Measurements from ENCODE around the gene CAVIN1.
"Not testable (repeated sequence)": the region's sequence is repeated elsewhere in the genome, so short reads cannot be mapped to it uniquely, and the experiment has no call there.

CAVIN1 gene

DNA sequence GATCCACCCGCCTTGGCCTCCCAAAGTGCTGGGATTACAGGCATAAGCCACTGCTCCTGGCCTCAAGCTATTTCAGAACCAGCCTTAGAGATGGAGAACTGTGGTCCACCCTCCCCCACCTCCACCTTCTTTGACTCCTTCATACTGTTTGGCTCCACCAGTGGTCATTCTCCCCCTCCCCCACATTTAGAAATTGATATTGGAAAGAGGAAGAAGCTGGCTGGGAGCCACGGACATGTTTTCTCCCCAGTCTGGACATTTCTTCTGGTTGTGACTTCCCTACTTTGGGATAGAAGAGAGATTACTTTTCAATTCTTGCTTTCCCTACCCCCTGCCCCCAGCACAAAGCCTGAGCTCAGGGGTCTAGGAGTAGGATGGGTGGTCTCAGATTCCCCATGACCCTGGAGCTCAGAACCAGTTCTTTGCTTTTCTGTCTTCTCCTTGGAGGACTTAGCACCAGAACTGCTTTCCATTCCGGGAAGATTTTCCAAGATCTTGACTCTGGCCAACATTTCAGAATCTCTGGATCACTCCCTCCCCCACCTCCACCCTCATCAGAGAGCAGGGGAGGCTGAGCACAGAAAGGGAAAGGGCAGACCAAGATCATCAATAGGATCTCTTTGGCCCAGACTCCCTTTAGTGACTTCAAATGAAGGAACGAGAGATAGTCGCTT lies 16.3 kb downstream of the CAVIN1 start:
- in situ Hi-C loops (cut with MboI; ENCODE audit: low sequenced_read_pairs) = loop anchor here (10.0 kb wide), 1 partner anchor 82 kb away; no protein-coding TSS in a partner anchor

DNA sequence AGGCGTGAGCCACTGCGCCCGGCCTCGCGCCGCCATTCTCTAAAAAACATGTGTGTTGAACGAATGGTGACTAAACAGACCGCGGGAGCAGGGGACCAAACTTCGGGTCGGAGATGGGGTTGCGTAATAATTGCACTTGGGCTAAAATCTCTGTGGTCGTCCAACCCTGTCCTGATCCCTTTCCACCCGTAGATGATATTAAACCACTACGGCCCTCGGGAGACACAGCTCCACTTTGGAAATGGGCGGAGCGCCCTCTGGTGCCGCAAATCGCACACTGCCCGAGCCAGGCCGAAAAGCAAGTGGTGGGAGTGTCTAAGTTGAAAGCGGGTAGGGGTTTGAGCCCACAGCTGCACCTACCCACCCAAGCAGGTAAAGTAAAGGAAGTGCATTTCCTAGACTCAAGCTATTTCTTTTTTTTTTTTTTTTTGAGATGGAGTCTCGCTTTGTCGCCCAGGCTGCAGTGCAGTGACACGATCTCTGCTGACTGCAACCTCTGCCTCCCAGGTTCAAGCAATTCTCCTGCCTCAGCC lies 17.0 kb downstream of the CAVIN1 start:
- in situ Hi-C loops (cut with MboI; ENCODE audit: low sequenced_read_pairs) = loop anchor here (10.0 kb wide), 1 partner anchor 81 kb away; no protein-coding TSS in a partner anchor

GRCh38 chr17:42405076-42405475 lies 18.0 kb downstream of the CAVIN1 start:
- in situ Hi-C loops (cut with MboI; ENCODE audit: low sequenced_read_pairs) = loop anchor here (10.0 kb wide), 1 partner anchor 80 kb away; no protein-coding TSS in a partner anchor

- in situ Hi-C loops (cut with MboI; ENCODE audit: low sequenced_read_pairs) = loop anchor here (10.0 kb wide), 1 partner anchor 80 kb away; no protein-coding TSS in a partner anchor
These were observed 18.6 kb downstream of the CAVIN1 start for GRCh38 chr17:42404326-42405055.

DNA sequence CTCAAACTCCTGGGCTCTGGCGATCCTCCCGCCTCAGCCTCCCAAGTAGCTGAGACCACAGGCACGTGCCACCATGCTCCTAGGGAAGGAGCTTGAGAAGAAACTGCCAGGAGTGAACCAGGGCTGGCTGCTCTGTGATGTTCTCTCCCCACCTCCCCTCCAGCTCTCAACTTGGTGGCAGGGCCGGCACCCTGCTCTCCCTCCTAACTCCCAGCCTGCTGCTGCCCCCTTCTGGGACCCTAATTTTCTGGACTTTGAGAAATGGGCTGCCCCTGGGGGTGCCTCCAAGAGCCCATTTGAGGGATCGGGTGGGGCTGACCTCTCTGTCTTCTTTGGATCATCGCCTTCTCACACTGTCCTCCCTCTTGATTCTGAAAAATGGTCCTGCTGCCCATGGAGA lies 19.9 kb downstream of the CAVIN1 start:
- in situ Hi-C loops (cut with MboI; ENCODE audit: low sequenced_read_pairs) = loop anchor here (10.0 kb wide), 1 partner anchor 78 kb away; no protein-coding TSS in a partner anchor

- in situ Hi-C loops (cut with MboI; ENCODE audit: low sequenced_read_pairs) = loop anchor here (10.0 kb wide), 1 partner anchor 77 kb away; no protein-coding TSS in a partner anchor
These were observed 20.9 kb downstream of the CAVIN1 start for GRCh38 chr17:42402117-42402516.

DNA sequence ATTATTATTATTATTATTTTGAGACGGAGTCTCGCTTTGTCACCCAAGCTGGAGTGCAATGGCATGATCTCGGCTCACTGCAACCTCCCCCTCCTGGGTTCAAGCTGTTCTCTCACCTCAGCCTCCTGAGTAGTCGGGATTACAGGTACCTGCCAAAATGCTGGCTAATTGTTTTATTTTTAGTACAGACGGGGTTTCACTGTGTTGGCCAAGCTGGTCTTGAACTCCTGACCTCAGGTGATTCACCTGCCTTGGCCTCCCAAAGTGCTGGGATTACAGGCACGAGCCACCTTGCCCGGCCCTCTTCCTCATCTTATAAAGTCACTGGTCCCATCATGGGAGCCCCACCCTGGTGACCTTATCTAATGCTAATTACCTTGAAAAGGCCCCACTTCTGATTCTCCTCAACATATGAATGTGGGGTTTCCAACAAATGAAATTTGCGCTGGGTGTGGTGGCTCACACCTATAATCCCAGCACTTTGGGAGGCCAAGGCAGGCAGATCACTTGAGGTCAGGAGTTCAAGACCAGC lies 22.1 kb downstream of the CAVIN1 start:
- in situ Hi-C loops (cut with MboI; ENCODE audit: low sequenced_read_pairs) = loop anchor here (10.0 kb wide), 1 partner anchor 76 kb away; no protein-coding TSS in a partner anchor

GRCh38 chr17:42399948-42400843 lies 22.9 kb downstream of the CAVIN1 start:
- in situ Hi-C loops (cut with MboI; ENCODE audit: low sequenced_read_pairs) = loop anchor here (10.0 kb wide), 1 partner anchor 75 kb away; no protein-coding TSS in a partner anchor

GRCh38 chr17:42399121-42399520 lies 23.9 kb downstream of the CAVIN1 start:
- in situ Hi-C loops (cut with MboI; ENCODE audit: low sequenced_read_pairs) = no loop called here

DNA sequence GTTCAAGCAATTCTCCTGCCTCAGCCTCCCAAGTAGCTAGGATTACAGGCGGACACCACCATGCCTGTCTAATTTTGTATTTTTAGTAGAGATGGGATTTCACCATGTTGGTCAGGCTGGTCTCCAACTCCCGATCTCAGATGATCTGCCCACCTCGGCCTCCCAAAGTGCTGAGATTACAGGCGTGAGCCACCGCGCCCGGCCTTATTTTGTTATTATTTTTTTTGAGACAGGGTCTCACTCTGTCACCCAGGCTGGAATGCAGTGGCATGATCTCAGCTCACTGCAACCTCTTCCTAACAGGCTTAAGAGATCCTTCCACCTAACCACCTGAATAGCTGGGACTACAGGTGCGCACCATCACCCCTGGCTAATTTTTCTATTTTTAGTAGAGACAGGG lies 27.5 kb downstream of the CAVIN1 start:
- in situ Hi-C loops (cut with MboI; ENCODE audit: low sequenced_read_pairs) = not testable (repeated sequence)

- in situ Hi-C loops (cut with MboI; ENCODE audit: low sequenced_read_pairs) = no loop called here
These were observed 28.2 kb downstream of the CAVIN1 start for GRCh38 chr17:42394838-42395237.

DNA sequence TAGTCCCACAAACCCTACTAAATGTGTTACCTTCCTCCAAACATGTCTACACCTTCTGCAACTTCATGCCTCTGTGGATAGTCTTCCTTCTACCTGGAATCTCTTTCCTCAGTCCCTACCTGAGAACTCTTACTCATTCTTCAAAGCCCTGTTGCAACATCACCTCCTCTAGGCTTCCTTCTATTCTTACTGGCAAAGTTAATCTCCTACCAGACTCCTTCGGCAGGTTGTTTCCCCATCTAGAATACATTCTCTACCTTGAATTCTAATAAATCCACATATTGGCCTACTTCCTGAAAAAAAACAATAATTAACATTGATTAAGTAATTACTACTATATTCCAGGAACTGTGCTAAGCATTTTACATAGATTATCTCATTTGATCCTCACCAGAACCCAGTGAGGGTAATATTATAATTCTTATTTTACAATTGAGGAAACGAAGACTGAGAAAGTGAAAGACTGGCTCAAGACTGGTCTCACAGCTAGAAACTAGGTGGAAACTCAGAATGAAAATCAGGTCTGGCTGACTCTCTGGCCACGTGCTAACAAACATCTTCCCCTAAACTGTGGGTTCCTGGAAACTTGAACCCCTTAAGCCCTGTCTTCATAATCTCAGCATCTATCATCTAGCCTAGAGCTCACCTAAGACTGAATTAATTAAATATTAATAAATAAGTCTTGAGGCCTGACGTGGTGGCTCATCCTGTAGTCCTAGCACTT lies 30.2 kb downstream of the CAVIN1 start:
- in situ Hi-C loops (cut with MboI; ENCODE audit: low sequenced_read_pairs) = no loop called here

- in situ Hi-C loops (cut with MboI; ENCODE audit: low sequenced_read_pairs) = not testable (repeated sequence)
These were observed 31.6 kb downstream of the CAVIN1 start for GRCh38 chr17:42391439-42391838.

DNA sequence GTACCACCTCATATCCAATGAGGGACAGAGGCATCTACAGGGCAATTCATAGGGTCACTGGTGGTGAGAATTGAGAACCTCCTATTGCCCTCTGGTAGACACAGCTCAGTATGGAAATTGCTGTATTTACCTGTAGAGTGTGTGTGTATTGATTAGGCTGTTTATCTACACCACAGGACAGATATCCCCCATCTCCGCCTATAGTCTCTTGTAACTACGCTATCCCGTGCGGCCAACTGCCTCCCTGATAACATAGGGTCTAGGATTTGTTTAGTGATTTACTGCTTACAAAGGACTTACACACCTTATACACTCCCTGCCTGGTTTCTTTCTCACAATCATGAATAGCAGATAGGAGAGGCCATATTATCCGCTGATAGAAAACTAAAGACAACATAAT lies 33.2 kb downstream of the CAVIN1 start:
- in situ Hi-C loops (cut with MboI; ENCODE audit: low sequenced_read_pairs) = no loop called here

- in situ Hi-C loops (cut with MboI; ENCODE audit: low sequenced_read_pairs) = no loop called here
These were observed 34.0 kb downstream of the CAVIN1 start for GRCh38 chr17:42389135-42389417.

DNA sequence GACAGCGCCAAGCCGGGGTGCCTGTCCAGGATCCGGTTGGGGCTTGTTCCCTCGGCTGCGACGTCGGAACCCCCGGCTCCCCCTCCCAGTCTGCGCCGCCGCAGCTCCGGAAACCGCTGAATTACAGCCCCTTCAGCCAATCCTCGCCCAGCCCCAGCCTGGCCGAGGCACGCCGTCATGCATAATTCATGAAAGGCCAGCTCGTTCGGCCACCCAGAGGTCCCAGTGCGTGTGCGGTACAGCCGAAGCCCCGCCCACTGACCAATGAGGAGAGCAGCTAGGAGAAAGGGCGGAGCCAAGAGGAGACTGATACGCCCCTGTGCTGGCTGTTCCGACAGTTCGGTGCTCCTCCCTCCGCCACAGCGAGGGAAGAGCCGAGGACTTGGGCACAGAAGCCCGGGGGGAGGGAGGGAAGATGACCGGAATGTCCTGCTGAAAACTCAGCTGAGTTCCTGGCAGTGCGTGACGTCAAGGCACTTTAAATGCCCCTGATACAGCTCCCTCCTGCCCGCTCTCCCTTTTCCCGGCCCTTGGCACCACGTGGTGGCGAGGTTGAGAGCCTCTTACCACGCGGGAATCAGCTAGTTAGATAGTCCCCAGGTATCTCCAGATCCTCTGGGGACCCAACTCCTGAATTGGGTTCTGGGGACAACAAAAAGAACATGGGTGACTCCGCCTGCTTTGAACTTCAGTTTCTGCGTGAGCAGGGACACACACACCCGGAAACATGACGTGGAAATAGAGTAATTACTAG lies 34.5 kb downstream of the CAVIN1 start, which contains the start of gene STAT3:
Gene STAT3, minus strand, starts transcription at position 62 of the 754 bp plus-strand sequence. CDS start 39,926 bp downstream, outside the sequence.
- in situ Hi-C loops (cut with MboI; ENCODE audit: low sequenced_read_pairs) = no loop called here

DNA sequence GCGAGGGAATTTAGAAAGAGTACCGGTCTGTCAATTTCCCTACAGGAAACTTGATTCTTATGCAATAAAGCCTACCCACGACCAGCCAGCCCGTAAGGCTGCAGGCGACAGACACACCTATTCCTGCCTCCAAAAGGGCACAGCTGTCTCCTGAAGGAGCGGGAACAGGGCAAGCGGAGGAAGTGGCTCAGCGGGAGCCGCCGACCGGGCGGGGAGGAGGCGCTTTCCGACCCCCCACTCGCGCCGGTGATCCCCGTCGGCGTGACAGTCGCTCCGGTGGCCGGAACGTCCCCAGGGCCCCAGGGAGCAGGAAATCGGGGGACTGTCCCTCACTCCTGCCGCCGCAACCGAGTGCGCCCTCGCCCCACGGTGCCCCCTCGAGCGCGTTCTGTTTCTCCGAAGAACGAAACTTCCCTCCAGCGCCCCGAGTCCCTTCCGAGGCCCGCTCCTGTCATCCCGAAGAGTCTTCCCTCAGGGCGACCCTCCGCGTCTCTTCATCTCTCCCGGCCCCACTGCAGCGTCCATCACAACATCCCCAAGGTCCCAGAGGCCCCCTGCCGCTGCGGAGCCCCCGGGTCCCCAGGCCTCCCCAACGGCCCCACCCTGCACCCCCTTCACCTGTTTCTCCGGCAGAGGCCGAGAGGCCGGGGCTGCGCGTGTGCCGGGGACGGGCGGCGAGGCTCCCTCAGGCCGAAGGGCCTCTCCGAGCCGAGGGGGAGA lies 35.2 kb downstream of the CAVIN1 start:
- in situ Hi-C loops (cut with MboI; ENCODE audit: low sequenced_read_pairs) = no loop called here
